Panc1 (cell line): ENCODE results near the gene TMCO1. TPM values are rescaled to one million over a fixed set of nuclear protein-coding genes. Genes with fewer than 3 reads are reported as not detected.

Experiments used
- ATAC-seq: fragments of 200-7000 bp; cut with Tn5 transposase; 2 replicates; pipeline ENCODE4 v1.9.1; 2020; ENCODE audit warnings: mild to moderate bottlenecking, moderate library complexity
- BruUV-seq: library from RNA; stranded (reverse); fragments of 400-500 nt; replicated peaks from 2 replicates; lab custom pipeline; 2021; lab: Mats Ljungman, UMichigan
- CTCF ChIA-PET: fragments of 300-600 bp; sonication (Branson Sonifier 250); formaldehyde crosslinking; loops from one replicate; lab custom pipeline; 2022; ENCODE audit warnings: antibody characterized with exemption; lab: Charles Lee
- POLR2A ChIA-PET: fragments of 300-600 bp; sonication (Branson Sonifier 250); formaldehyde crosslinking; loops from one replicate; lab custom pipeline; 2022; ENCODE audit warnings: antibody characterized with exemption; lab: Charles Lee
- DNase-seq: peaks from one replicate; pipeline ENCODE4 v3.0.0-alpha.2; 2010; ENCODE audit warnings: low read depth, low spot score
- H3K27ac ChIP-seq: 2 replicates; pipeline ENCODE4 v1.5.1; 2011; ENCODE audit warnings: mild to moderate bottlenecking, low read length, inconsistent platforms
- H3K27me3 ChIP-seq: fragments of 200-500 bp; sonication (Bioruptor generic); 2 replicates; pipeline ENCODE4 v1.6.0; 2014; ENCODE audit warnings: low read length, inconsistent platforms; ENCODE audit not compliant: control insufficient read depth, insufficient read depth
- H3K36me3 ChIP-seq: fragments of 200-500 bp; sonication (Bioruptor generic); 2 replicates; pipeline ENCODE4 v1.5.1; 2014; ENCODE audit warnings: inconsistent platforms, mild to moderate bottlenecking, low read length, moderate library complexity; ENCODE audit not compliant: control insufficient read depth, insufficient read depth
- H3K4me1 ChIP-seq: 2 replicates; pipeline ENCODE4 v1.5.1; 2011; ENCODE audit warnings: inconsistent platforms, mild to moderate bottlenecking, low read length, moderate library complexity; ENCODE audit not compliant: control insufficient read depth, insufficient read depth
- H3K4me3 ChIP-seq, 2 experiments: 2 replicates each; pipeline ENCODE4 v1.5.1; 2011 to 2012; ENCODE audit warnings: low read depth in 2 of 2, low read length in 2 of 2, mild to moderate bottlenecking in 2 of 2, inconsistent platforms in 1 of 2, moderate library complexity in 1 of 2
- H3K9me3 ChIP-seq: fragments of 200-500 bp; sonication (Bioruptor generic); 2 replicates; pipeline ENCODE4 v1.5.1; 2014; ENCODE audit warnings: low read depth, mild to moderate bottlenecking, inconsistent platforms, low read length, moderate library complexity; ENCODE audit not compliant: control insufficient read depth, insufficient read depth
- POLR2AphosphoS5 ChIP-seq: IDR thresholded peaks from 2 replicates; pipeline ENCODE4 v1.6.1; 2012; ENCODE audit warnings: mild to moderate bottlenecking, low read depth, low read length, moderate library complexity
- REST ChIP-seq, 2 experiments: IDR thresholded peaks; 2 replicates each; pipeline ENCODE4 v1.6.1; 2011 to 2012; ENCODE audit warnings: low read depth in 2 of 2, control low read depth in 1 of 2, low read length in 1 of 2, mild to moderate bottlenecking in 1 of 2, moderate library complexity in 1 of 2; ENCODE audit not compliant: insufficient read depth in 1 of 2
- SIN3A ChIP-seq: IDR thresholded peaks from 2 replicates; pipeline ENCODE4 v1.6.1; 2012; ENCODE audit warnings: low read depth, mild to moderate bottlenecking, low read length, moderate library complexity, borderline replicate concordance; ENCODE audit not compliant: insufficient read depth
- TCF7L2 ChIP-seq: IDR thresholded peaks from 2 replicates; pipeline ENCODE4 v1.6.1; 2011; ENCODE audit warnings: mild to moderate bottlenecking, low read depth, low read length, inconsistent platforms
- in situ Hi-C: cut with HindIII; loops from 2 replicates; pipeline ENCODE4 v1.10.0; 2016; ENCODE audit warnings: low sequenced_read_pairs, low pct_unique_long_range_greater_than_20kb
- intact Hi-C: fragments of 100-400 bp; cut with micrococcal nuclease; formaldehyde crosslinking; loops from one replicate; pipeline ENCODE4 v1.10.0; 2022; ENCODE audit not compliant: unreplicated experiment
- total RNA-seq: library from RNA; stranded (reverse); gene quantifications from one replicate; pipeline ENCODE4 v1.2.1, GENCODE V29; 2021; ENCODE audit not compliant: unreplicated experiment
- TF ChIP-seq, protein P1 (sequence below): fragments of 450-650 bp; IDR thresholded peaks from 2 replicates; pipeline ENCODE4 v1.5.1; 2017; ENCODE audit warnings: mild to moderate bottlenecking

Gene TMCO1
- total RNA-seq, 1 experiment from 2014 or later = 103 TPM

GRCh38 chr1:165699577-165699976 is 69.1 kb downstream of the TMCO1 start:
- ATAC-seq (no peak), DNase-seq (no peak)
- CTCF ChIA-PET = no interaction called here
- in situ Hi-C loops (no loop called here), intact Hi-C loops (no loop called here)
- no peak overlapping the region for H3K27ac ChIP-seq
- no peaks in the 10 kb centered on the region; the same call in 1 of the 2 replicates for H3K27me3 ChIP-seq
- POLR2A ChIA-PET = no interaction called here
- H3K4me1 ChIP-seq = peaks cover 15% of the 10 kb centered on the region
- TF ChIP-seq POLR2AphosphoS5 = no peak
- TF ChIP-seq, protein P1, sequence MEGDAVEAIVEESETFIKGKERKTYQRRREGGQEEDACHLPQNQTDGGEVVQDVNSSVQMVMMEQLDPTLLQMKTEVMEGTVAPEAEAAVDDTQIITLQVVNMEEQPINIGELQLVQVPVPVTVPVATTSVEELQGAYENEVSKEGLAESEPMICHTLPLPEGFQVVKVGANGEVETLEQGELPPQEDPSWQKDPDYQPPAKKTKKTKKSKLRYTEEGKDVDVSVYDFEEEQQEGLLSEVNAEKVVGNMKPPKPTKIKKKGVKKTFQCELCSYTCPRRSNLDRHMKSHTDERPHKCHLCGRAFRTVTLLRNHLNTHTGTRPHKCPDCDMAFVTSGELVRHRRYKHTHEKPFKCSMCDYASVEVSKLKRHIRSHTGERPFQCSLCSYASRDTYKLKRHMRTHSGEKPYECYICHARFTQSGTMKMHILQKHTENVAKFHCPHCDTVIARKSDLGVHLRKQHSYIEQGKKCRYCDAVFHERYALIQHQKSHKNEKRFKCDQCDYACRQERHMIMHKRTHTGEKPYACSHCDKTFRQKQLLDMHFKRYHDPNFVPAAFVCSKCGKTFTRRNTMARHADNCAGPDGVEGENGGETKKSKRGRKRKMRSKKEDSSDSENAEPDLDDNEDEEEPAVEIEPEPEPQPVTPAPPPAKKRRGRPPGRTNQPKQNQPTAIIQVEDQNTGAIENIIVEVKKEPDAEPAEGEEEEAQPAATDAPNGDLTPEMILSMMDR = no peak
- TF ChIP-seq REST (IDR thresholded peaks at IDR 0.05; ENCODE audit: insufficient read depth in 1 of 2, low read depth in 2 of 2, low read length in 1 of 2) = no peak
- no peak for TF ChIP-seq TCF7L2
- no peak for TF ChIP-seq SIN3A
- H3K9me3 ChIP-seq = no peaks in the 10 kb centered on the region
- no peaks in the 10 kb centered on the region; the same call in 1 of the 2 replicates for H3K36me3 ChIP-seq
- H3K4me3 ChIP-seq = no peak overlapping the region
- BruUV-seq = no TSS peak

DNA sequence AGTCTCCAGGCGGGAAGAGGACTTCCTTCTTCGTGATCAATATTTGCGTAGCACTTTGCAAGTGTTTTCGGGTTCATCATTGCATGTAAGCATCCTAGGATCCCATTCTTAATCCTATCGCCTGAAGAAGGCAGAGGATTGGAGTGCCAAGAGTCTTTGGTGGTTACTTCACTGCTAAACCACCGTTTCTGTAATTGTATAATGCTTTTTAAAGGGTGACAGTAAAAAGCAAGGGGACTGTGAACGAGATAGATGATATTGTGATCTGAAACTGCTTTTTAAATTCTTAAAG is 70.0 kb downstream of the TMCO1 start:
- peak; percentile 30 for DNase-seq
- Histone ChIP-seq H3K9me3 (no peaks in the 10 kb centered on the region), H3K27ac (peak overlapping the region; percentile 86), H3K4me1 (peaks cover 15% of the 10 kb centered on the region), H3K4me3 (peak overlapping the region; percentile 71 to 97), H3K27me3 (no peaks in the 10 kb centered on the region; the same call in 1 of the 2 replicates), H3K36me3 (no peaks in the 10 kb centered on the region; the same call in 1 of the 2 replicates)
- in situ Hi-C loops = no loop called here
- TF ChIP-seq, protein P1 = no peak
- TF ChIP-seq POLR2AphosphoS5 (no peak; the same call in 1 of the 2 replicates), TCF7L2 (no peak), SIN3A (no peak), REST (IDR thresholded peaks at IDR 0.05; ENCODE audit: insufficient read depth in 1 of 2, low read depth in 2 of 2, low read length in 1 of 2) (no peak)
- BruUV-seq = no TSS peak
- no peak for ATAC-seq
- ChIA-PET POLR2A (no interaction called here), CTCF (no interaction called here)
- intact Hi-C loops = no loop called here
